ENCODE data around the gene CREM.

DNA sequence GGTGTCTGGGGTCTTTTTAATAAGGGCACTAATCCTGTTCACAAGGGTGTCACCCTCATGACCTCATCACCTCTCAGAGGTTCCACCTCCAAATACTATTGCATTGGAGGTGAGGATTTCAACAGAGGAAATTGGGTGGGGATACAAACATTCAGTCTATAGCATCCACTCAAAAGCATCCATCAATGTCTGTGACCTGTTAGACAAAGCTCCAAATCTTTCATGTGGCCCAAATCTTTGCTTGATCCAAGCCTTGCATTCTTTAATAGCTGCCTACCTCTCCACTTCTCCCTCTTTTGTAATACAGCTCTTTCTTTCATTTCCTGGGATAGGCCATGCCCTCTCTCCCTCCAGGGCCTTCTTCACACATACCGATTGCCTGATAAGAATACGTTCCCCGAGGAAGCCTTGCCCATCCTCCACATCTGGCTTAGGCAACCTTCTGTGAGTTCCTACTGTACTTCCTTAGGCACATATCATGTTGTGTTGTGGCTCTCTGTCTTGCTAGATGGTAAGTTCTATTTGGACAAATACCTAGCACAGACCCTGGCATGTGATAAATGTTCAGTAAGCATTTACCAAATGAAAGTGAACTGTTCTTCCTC is 66.1 kb downstream of the CREM start:
- TF ChIP-seq, protein P1, sequence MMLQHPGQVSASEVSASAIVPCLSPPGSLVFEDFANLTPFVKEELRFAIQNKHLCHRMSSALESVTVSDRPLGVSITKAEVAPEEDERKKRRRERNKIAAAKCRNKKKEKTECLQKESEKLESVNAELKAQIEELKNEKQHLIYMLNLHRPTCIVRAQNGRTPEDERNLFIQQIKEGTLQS (IDR thresholded peaks at IDR 0.05; ENCODE audit: borderline replicate concordance, extremely low read depth, low read depth, low read length): no peak
- no peak for TF ChIP-seq BACH1 (IDR thresholded peaks at IDR 0.05; ENCODE audit: borderline replicate concordance)
- no peak for TF ChIP-seq TCF12 (IDR thresholded peaks at IDR 0.05; ENCODE audit: low read depth, low read length)
- TF ChIP-seq, protein P2, sequence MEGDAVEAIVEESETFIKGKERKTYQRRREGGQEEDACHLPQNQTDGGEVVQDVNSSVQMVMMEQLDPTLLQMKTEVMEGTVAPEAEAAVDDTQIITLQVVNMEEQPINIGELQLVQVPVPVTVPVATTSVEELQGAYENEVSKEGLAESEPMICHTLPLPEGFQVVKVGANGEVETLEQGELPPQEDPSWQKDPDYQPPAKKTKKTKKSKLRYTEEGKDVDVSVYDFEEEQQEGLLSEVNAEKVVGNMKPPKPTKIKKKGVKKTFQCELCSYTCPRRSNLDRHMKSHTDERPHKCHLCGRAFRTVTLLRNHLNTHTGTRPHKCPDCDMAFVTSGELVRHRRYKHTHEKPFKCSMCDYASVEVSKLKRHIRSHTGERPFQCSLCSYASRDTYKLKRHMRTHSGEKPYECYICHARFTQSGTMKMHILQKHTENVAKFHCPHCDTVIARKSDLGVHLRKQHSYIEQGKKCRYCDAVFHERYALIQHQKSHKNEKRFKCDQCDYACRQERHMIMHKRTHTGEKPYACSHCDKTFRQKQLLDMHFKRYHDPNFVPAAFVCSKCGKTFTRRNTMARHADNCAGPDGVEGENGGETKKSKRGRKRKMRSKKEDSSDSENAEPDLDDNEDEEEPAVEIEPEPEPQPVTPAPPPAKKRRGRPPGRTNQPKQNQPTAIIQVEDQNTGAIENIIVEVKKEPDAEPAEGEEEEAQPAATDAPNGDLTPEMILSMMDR (IDR thresholded peaks at IDR 0.05 in 2 of 3, conservative IDR thresholded peaks at IDR 0.05 in 1 of 3; ENCODE audit: control insufficient read depth in 2 of 3, extremely low read depth in 1 of 3, insufficient read depth in 1 of 3, low read depth in 3 of 3, low read length in 3 of 3): no peak
- TF ChIP-seq POLR2AphosphoS5 (IDR thresholded peaks at IDR 0.05; ENCODE audit: low read length): no peak
- no peak for TF ChIP-seq POLR2A (IDR thresholded peaks at IDR 0.05; ENCODE audit: low read depth, low read length)
- TF ChIP-seq RAD21 (IDR thresholded peaks at IDR 0.05; ENCODE audit: insufficient read depth, low read depth, low read length): no peak
- no peak for TF ChIP-seq MYC (IDR thresholded peaks at IDR 0.05; ENCODE audit: insufficient read depth, insufficient read length, insufficient replicate concordance, low read length, severe bottlenecking)
- no peak for TF ChIP-seq SRF (IDR thresholded peaks at IDR 0.05; ENCODE audit: low read depth in 2 of 2, low read length in 2 of 2)
- no peak for TF ChIP-seq EGR1 (IDR thresholded peaks at IDR 0.05; ENCODE audit: borderline replicate concordance in 1 of 2, low read depth in 2 of 2, low read length in 2 of 2)
- no peak for TF ChIP-seq RAD51 (IDR thresholded peaks at IDR 0.05)

Data from GM12878 (cell line).